GM12801 (cell line): ENCODE results near the gene TUBA8.

ENCODE experiments used
- TF ChIP-seq, protein P1 (sequence below): IDR thresholded peaks from one replicate; pipeline ENCODE4 v1.5.1; 2011; ENCODE audit warnings: control low read depth; ENCODE audit not compliant: insufficient read length; ENCODE audit errors: extremely low read depth

TUBA8 gene

DNA sequence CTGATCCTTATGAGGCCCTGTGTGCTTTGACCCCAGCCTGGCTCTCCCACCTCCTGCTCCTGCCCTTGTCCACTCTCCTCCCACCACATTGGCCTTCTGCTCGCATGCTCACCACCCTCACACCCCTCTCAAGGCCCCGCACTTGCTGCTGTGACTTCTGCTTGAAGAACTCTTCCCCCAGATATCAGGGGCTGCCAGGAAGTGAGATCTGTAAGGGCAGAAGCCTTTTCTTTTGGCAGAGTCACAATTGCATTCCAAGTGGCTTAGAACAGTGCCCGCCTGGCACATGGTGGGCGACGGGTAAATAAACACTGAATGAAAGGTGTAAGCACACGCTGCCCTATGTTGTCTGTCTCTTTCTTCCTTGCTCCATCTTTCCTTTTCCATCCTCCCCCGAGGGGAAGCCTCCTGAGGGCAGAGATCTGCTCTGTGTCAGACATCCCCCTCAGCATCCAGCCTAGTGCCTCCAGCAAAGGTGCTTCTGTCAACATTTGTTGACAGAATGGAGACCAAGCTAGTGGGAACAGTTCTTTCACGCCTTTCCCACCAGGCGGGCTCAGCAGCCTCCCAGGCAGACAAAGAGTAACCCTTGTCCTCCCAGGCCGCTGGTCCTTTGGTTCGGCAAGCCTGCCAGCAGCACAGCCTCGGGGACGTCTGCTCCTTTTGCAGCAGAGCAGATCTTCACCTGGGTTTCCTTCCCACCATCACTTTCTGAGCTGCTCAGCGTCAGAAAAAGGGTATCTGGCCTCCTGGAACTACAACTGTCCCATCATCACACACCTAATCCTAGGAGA lies 42.9 kb upstream of the TUBA8 start:
- TF ChIP-seq, protein P1, sequence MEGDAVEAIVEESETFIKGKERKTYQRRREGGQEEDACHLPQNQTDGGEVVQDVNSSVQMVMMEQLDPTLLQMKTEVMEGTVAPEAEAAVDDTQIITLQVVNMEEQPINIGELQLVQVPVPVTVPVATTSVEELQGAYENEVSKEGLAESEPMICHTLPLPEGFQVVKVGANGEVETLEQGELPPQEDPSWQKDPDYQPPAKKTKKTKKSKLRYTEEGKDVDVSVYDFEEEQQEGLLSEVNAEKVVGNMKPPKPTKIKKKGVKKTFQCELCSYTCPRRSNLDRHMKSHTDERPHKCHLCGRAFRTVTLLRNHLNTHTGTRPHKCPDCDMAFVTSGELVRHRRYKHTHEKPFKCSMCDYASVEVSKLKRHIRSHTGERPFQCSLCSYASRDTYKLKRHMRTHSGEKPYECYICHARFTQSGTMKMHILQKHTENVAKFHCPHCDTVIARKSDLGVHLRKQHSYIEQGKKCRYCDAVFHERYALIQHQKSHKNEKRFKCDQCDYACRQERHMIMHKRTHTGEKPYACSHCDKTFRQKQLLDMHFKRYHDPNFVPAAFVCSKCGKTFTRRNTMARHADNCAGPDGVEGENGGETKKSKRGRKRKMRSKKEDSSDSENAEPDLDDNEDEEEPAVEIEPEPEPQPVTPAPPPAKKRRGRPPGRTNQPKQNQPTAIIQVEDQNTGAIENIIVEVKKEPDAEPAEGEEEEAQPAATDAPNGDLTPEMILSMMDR, result no peak

DNA sequence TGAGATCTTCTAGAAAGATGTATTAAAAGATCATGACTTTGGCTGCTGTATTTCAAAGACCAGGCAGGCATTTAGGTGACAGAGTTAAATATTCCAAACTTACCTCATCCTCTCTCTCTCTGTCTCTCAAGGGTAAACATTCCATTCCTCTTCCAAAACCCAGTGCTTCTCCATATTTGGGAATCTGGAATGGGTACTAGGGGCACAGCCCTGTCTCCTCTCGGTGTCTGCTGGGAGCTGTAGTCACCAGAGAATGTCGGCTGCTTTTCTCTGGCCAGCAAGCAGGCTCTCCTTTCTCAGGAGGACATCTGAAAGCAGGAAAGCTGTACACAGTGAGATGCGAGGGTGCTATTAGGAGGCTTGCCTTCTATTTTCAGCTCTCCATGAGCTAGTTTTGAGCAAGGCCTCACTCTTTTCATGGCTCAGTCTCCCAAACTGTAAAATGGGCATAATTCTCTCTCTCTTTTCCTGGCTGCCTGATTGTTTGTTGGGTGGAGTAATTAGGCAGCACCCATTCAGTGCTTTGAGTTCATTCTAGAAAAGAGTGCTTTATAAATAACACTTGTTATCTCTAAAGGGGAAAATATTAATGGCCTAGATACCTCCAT lies 42.1 kb upstream of the TUBA8 start:
- TF ChIP-seq, protein P1, result no peak

DNA sequence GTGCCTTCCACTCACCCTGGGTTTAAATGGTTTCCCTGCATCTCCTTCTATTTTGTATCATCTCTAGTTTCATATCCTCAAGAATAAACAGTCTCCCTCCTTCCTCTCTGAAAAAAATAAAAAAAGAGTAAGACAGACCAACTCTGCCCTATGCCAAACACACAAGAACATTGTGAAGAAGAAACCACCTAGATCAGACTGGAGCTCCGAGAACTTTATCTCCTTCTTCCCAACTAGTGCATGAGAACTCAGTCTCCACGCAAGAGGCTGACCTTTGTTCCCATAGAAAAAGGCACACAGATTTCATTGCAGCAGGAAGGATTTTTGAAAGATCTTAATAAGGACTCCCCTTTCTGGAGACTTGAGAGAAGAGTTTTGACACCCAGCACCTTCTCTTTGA lies 41.6 kb upstream of the TUBA8 start:
- TF ChIP-seq, protein P1, result no peak

DNA sequence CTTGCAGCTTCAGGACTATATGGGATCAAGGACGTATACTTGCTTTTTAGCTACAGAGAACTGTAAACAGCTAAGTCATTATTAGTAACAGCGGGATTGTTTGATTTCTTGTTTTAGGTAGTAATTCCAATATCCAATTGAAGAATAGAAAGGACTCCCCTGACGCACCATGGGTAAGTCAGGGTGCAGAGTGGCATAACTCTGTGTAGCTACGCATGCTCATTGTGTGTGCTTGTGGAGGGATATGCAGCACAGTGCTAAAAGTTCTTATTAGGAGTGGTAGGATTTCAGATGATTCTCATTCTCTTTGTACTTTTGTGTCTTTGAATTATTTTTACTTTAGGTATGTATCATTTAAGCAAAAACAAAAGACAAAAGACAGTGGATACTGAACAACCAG lies 40.6 kb upstream of the TUBA8 start:
- TF ChIP-seq, protein P1, result no peak

DNA sequence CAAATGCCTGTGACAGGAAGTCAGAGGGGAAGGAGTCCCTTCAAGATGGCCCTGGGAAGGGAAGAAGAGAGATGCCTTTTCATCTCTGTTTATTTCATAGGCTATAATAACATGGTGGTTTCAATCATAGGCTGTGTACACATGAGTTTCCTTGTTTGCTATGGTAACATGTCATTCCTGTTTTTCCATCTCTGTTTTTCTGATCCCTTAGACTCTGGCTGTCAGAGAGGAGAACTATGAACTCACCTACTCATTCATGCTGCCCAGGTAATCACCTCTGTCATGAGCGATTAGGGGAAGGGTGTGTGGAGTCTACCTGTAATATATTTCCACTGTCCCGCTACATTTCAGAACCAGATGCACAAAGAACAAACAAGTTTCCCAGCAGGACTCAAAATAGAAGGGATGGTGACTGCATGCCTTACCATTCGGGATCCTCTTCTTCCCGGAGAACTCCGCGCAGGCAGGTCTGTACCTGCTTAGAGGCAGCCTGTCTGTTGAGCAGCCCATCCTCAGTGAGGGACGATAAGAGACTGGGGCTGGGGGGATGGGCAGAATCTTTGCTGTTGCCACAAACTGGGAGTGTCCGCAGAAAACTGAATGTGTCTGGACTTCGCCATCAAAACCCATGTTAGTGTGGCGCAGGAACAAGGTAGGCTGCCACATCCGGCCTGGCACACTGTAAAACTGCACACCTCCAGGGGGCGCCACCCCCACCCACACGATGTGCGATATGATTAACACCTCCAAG lies 39.9 kb upstream of the TUBA8 start:
- TF ChIP-seq, protein P1, result no peak

DNA sequence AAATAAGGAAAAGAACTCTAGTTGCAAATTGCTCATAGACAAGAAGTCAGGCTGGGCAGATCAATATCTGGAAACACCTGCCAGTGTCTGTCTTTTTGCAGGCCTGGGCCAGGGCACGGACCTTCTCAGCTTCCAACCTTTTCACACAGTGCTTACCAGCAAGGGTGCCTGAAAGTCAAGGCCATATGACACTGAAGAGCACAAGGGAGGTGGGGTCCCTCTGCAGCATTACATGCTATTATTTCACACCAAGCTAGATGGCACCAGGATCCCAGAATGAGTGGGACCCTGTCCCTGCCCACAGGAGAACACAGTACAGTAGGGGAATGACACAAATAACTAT lies 38.7 kb upstream of the TUBA8 start:
- TF ChIP-seq, protein P1, result no peak

DNA sequence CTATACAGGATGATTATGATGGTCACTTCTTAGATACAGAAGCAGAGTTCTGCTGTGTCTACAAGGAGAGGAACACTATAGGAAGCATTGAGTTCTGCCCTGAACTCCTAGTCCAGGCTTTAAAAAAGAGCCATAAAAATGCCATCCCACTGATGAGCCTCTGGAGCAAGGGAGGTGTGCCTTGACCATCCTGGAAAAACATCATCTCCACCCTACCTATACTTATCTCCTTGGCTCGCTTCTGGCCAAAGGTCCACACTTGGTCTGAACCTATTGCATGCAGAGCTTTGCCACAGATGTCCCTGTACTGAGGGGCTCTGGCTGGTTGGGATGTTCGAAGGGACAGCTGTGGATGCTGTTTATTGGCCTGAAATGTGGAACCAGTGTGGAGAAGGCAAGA lies 37.1 kb upstream of the TUBA8 start:
- TF ChIP-seq, protein P1, result no peak
